HG02763 (cell line): Measurements from ENCODE around the gene KCNC4.
A peak's percentile ranks its signal among the peaks of the same experiment; 100 is the strongest.

Experiments
- ATAC-seq: cut with Tn5 transposase; IDR thresholded peaks from one replicate; pipeline ENCODE4 v1.9.1; 2021; ENCODE audit warnings: mild to moderate bottlenecking, moderate library complexity; ENCODE audit not compliant: unreplicated experiment

The KCNC4 gene

DNA sequence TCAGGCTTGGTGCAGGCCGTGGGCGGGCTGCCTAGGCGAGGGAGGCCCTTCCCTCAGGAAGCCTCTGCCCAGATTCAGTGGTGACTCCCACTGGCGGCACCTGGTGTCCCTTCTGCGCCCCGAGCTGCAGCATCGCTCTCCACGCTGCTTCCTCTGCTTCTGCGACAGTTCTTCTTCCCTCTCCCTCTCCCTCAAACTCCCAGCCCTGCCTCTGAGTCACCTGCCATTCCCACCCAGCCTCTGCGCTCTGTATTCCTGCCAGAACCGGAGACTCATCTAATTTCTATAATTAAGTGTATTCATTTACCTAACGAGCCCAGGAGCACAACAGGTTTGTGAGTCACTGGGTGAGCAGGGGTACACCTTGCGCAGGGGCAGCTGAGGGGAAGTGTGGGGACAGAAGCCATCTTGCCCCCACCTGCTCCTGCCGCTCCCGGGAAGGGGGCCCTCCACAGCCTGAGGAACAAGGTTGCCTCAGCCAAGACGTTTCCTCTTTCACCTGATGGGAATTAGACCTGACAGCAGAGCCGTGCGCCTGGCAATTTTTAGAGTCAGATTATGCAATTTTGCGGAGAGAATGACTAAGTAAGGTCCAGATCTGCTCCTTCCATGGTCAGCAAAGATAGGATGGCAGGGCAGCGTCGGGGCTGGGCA is 19.4 kb downstream of the KCNC4 start:
- ATAC-seq, result no peak

DNA sequence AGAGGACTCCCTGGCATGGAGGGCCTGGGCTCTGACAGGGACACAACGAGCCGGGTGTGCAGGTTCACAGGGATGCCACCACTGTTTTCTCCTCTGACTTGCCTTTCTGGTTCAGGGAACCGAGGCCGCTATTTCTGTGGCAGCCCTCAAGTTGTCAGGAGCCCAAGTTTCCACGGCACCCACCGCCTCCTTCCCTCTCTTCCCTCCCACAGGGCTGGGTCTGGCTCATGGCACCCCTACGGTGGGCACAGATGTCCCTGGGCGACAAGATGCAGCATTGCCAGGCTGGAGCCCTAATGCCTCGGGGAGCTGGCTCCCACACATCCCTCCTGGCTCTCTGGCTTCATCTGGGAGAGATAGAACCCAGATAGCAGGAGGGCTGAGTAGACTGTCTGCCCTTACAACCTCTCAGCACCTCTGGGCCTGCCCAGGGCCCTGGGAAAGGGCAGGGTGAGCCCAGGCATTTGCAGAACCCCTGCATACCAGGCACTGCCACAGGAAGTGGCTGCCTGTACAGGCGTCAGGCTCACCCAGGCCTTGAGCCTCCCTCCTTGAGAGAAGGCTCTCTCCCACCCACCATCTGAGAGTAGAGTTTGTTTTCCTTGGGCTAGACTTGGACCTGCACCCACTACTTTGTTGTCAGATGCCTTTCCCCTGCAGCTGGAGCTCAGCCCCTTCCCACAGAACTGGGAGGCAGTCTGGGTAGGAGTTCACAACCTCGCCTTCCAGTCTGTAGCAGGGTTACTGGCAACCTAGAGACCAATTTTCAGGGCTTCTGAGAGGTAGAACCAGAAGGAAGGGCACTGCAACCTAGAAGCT is 20.5 kb downstream of the KCNC4 start:
- ATAC-seq, result no peak

- ATAC-seq, result no peak
Observed at GRCh38 chr1:110233861-110234260, 23.7 kb downstream of the KCNC4 start.

- no peak for ATAC-seq
Observed at GRCh38 chr1:110234691-110235090, 24.6 kb downstream of the KCNC4 start.

DNA sequence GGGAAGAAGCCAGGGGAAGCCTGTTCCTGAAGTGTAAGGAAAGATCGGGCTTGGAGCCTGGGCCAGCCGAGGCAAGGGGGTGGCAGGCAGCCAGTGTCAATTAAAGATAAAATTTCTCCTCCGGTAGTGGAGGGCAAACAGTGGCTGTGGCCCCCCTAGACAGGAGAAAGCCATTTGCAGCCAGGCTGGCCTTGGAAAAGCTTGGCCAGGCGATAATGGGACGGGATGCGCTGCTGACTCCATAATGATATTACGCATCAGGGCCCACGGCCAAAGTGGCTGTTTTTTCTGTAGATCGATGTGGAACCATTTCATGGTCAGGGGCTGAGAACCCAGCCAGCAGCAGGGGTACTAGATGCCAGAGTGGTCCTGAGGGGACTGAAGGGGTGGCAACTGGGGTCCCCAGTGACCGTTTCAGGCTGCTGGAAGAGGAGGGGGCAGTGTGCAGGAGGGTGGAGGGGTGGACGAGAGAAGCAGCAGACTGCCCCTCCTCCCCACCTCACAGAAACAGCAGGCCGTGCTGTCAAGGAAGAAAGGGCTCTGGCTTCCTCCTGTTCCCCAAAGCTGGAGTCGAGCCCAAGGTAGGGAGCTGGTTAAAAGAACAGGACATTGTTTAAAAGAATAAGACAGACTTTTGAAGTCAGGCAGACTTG is 25.2 kb downstream of the KCNC4 start:
- no peak for ATAC-seq

GRCh38 chr1:110235834-110236682 is 25.9 kb downstream of the KCNC4 start:
- no peak for ATAC-seq

- no peak for ATAC-seq
Observed at GRCh38 chr1:110237386-110238152, 27.5 kb downstream of the KCNC4 start.

DNA sequence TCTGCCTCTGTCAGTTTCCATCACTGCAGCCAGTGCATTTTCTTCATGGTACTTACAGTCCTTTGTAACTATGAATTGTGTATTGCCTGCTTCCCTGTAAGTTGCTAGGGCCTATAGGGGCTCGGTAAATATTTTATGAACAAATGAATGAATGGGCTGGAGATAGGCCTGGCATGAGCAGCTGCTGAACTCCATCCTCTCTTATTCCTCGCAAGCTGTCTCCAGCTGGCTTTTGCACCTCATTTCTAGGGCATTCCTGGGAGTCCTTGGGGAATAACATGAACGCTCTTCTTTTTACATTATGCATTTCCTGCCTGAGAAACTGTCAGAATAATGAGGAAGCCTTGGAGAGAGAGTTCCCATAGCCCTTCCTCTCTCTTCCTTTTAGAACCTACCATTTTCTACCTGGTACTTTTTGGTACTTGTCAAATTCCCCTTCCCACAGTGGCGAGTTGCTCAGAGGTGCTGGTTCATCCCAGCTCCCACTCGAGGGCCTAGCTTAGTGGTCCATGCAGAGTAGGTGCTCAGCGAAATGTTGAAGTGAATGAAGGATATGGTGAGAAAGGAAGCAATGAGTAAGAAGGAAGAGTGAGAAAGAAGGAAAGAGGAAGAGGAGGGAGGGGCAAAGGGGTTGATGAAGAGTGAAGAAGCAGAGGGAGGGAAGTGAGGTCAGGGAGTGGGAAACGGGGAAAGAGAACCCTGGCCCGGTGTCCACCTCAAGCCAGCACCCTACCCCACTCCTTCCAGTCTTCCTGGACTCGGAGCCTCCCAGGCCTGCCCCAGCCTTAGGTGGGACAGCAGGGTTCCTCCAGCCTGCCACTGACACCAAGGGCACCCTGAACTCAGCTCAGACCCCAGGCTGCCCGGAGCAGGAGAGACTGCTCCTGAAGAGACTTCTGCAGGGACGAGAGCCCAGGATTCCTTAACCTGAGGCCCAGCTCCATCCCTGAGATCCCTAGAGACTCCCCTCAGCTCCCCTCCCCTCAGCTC is 29.6 kb downstream of the KCNC4 start:
- ATAC-seq, result no peak

DNA sequence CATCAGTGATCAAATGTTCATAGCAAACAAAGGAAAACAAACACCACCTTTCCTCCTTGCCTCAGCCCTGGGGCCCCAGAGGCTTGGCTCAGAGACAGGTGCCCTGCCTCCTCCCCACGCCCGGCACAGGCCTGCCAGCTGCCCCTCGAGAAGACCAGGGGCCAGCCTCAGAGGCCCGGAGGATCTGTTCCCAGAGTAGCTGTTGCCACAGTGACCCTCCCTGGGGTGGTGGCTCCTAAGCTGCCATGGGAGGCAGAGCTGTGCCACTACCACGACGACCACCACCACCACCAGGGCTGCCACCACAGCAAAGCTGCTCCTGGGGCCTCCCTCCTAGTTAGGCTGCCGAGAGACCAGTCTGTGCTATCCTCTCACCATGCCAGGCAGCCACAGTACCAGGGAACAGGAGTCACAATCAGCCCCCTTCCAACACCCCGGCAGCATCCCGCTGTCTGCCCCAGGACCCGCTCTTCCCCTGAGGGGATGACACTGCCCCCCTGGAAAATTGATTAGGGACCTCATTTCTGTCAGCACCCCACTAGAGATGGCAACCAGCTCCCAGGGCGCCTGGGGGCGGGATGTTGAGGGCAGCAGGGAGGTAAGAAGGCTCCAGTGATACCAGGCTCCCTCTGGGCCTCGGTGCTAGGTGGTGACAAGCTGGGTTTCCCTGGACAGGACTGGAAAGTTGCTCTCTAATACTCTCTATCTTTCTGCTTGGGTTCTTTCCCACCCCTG is 30.5 kb downstream of the KCNC4 start:
- no peak for ATAC-seq

DNA sequence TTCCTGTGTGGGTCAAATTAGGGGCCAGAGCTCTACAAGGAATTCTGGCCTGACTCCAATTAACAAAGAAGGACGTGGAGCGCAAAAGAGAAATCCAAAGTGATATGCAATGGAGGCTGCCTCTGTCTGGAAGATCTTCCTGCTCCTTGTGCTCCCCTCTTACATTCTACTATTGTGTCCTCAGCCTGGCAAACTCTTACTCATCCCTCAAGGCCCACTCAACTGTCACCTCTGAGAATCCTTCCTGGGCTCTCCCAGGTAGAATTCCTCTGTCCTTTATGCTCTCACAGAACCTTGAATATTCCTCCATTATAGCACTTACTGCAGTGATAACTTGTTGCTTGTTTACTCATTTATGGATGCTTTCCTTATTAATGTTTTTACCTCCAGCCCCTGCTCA is 31.4 kb downstream of the KCNC4 start:
- ATAC-seq, result no peak

GRCh38 chr1:110242062-110242461 is 31.9 kb downstream of the KCNC4 start:
- no peak for ATAC-seq

DNA sequence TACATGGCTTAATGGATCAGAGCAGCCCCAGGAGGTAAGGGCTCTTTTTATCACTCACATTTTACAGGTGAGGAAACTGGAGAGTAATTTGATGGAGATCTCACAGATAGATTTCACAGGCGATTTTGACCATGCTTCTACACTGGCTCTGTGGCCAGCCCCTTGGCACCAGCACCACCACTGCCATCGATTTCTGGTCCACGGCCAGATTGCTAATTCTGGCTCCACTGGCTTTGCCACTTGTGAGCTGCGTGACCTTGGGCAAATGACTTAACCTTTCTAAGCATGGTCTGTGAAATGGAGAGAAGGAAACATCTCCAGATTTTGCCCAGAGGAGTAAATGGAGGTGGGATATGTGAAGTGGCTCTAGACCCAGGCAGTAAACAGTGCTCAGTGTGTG is 32.6 kb downstream of the KCNC4 start:
- no peak for ATAC-seq

DNA sequence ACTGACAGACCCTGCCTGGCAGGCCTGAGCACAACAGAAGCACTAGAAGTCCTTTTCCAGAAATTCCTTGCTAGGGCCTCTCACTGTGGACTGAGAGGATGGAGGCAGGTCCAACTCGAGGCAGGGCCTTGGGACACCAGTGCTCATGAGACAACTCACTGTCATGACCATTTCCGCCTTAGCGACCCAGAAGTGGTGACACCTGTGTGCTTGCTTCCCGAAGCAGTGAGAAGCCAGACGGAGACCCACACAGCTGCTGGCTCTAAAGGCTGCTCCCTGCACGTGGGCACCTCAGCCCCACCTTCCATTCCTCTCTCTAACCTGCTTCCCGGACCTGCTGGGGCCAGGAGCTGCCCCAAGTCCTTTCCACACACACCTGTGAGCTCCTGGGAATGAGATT is 33.0 kb downstream of the KCNC4 start:
- no peak for ATAC-seq

DNA sequence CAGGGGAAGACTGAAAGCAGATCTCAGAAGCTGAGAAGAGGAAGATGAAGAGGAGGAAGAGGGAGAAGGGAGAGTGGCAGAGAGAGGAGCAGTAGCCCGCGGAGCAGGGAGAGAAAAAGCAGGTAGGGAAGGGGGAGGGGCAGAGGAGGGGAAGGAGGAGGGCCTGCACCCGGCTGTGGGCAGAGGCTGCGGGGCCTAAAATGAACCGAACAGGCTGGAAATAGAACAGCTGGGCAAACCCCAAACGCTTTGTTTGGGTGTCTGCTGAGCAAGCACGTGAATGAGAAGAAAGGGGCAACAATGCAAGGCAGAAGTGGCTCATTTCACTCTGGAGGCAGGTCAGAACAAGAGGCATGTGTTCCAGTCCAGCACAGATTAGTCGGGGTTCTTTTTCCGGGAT is 33.5 kb downstream of the KCNC4 start:
- peak; percentile 48 for ATAC-seq

GRCh38 chr1:110245876-110246620 is 35.9 kb downstream of the KCNC4 start:
- ATAC-seq, result no peak

- ATAC-seq, result no peak
Observed at GRCh38 chr1:110248746-110249145, 38.6 kb downstream of the KCNC4 start.

GRCh38 chr1:110249256-110249655 is 39.1 kb downstream of the KCNC4 start:
- ATAC-seq, result no peak

DNA sequence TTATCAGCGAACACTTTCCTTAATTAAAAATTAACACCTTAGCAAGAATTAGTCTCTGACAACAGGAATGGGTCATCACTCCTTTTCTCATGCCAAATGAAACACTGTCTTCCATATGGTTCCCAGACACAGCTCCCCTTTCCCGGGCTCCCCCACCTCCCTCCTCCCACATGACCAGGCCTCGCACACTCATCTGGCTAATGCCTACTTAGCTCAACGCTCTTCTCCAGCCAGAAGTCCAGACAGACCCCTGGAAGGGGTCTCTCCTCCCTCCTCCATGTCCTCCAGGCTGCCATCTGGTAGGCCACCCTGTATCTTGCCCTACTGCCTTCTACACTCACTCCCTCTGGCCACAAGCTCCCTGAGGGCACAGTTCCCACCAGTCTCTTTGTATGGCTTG is 39.9 kb downstream of the KCNC4 start:
- ATAC-seq, result no peak
